HAP-1 (cell line): Measurements from ENCODE around the gene FOXO1.

ENCODE experiments used
- DNase-seq, 2 experiments: peaks; one replicate each; pipeline ENCODE4 v3.0.0-alpha.2; 2016 to 2020; ENCODE audit warnings: low spot score in 2 of 2
- H3K27me3 ChIP-seq: fragments of 250-450 bp; sonication (Bioruptor Pico); 2 replicates; pipeline ENCODE4 v1.5.1; 2020; ENCODE audit warnings: low read depth, mild to moderate bottlenecking, moderate library complexity
- H3K36me3 ChIP-seq: fragments of 250-450 bp; sonication (Bioruptor Pico); replicated peaks from 2 replicates; pipeline ENCODE4 v1.5.1; 2020; ENCODE audit warnings: mild to moderate bottlenecking
- H3K4me1 ChIP-seq: fragments of 250-450 bp; sonication (Bioruptor Pico); 2 replicates; pipeline ENCODE4 v1.5.1; 2020; ENCODE audit warnings: mild to moderate bottlenecking
- H3K4me3 ChIP-seq: fragments of 250-450 bp; sonication (Bioruptor Pico); 2 replicates; pipeline ENCODE4 v1.5.1; 2020; ENCODE audit warnings: mild to moderate bottlenecking, moderate library complexity
- H3K9me3 ChIP-seq: fragments of 250-450 bp; sonication (Bioruptor Pico); 2 replicates; pipeline ENCODE4 v1.5.1; 2020; ENCODE audit warnings: mild to moderate bottlenecking, moderate library complexity
- in situ Hi-C: fragments of 300-500 bp; cut with MboI; formaldehyde crosslinking; loops from 3 replicates; pipeline ENCODE4 v1.14.3; 2020; ENCODE audit warnings: low sequenced_read_pairs, inconsistent platforms, mixed read lengths

The FOXO1 gene

GRCh38 chr13:40640202-40640601 lies 26.2 kb downstream of the FOXO1 start:
- Histone ChIP-seq H3K27me3 (no peaks in the 10 kb centered on the region), H3K4me3 (no peak overlapping the region), H3K4me1 (peaks cover 3% of the 10 kb centered on the region), H3K36me3 (no peaks in the 10 kb centered on the region), H3K9me3 (no peaks in the 10 kb centered on the region)
- in situ Hi-C loops = no loop called here
- no peak for DNase-seq

DNA sequence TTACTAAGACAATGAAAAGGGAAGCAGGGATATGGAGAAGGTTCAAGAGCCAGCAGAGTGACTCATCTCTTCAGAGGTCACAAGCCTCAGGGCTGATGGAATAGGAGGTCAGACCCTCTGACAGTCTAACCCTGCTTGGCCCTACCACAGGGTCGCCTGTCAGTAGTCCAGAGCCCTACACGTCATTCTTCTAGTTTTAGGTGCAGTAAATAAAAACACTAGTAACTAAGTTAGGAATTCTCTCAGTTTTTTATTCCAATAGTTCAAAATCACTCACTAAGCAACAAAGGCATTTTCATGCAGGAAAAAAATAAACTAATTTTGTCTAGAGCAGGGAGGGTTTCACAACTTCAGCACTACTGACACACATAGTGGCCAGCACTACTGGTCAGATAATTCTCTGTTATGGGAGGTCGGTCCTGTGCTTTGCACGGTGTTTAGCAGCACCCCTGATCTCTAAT lies 27.2 kb downstream of the FOXO1 start:
- Histone ChIP-seq H3K36me3 (no peaks in the 10 kb centered on the region), H3K9me3 (no peaks in the 10 kb centered on the region), H3K4me3 (no peak overlapping the region), H3K4me1 (peaks cover 3% of the 10 kb centered on the region), H3K27me3 (no peaks in the 10 kb centered on the region)
- no peak for DNase-seq
- in situ Hi-C loops = no loop called here

- Histone ChIP-seq H3K36me3 (no peaks in the 10 kb centered on the region), H3K9me3 (no peaks in the 10 kb centered on the region), H3K27me3 (no peaks in the 10 kb centered on the region), H3K4me1 (peaks cover 3% of the 10 kb centered on the region), H3K4me3 (no peak overlapping the region)
- in situ Hi-C loops = no loop called here
- DNase-seq = no peak
Measured at GRCh38 chr13:40637643-40638042, 28.8 kb downstream of the FOXO1 start.

DNA sequence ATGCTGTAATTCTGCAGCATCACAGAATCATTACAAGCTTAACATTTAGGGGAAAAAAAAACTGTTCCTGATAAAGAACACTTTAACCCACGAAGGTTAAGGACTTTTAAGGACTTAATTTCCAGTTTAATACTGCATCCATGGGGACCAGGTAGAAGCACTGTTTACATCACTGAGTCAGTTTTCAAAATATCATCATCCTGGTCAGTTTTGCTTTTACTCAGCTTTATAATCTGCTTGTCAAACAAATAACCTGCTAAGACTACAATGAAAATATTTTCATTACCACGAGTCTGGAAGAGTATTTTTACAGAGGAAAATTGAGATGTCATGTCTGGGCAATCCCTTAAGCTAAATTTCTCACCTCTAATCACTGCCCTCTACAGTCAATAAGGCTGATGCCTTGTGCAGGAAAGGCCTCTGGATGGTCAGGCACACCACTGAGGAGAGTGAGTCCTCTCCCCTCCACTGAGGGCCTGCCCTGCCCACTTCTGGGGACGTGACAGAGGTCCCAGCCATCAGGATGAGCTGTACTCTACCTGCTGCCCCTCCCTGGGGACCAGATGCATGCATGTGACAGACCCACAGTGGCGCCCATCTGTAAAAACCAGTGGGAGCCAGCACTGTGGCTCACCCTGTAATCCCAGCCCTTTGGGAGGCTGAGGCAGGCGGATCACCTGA lies 31.0 kb downstream of the FOXO1 start:
- Histone ChIP-seq H3K4me1 (peaks cover 3% of the 10 kb centered on the region), H3K4me3 (no peak overlapping the region), H3K9me3 (no peaks in the 10 kb centered on the region), H3K36me3 (no peaks in the 10 kb centered on the region), H3K27me3 (no peaks in the 10 kb centered on the region)
- in situ Hi-C loops = no loop called here
- DNase-seq = no peak

DNA sequence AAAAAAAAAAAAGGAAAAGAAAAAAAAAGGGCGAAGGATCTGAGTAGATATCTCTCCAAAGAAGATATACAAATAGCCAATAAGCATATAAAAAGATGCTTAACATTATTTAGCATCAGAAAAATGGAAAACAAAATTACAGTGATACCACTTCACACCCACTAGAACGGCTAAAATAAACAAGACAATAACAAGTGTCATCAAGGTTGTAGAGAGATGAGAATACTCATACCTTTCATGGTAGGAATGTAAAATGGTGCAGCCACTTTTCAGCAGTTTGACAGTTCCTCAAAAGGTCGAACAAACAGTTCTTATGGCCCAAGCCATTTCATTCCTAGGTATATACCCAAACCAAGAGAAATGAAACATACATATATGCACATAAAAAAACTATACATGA lies 33.5 kb downstream of the FOXO1 start:
- H3K4me3 ChIP-seq = no peak overlapping the region
- H3K27me3 ChIP-seq = no peaks in the 10 kb centered on the region
- DNase-seq = no peak
- H3K9me3 ChIP-seq = no peaks in the 10 kb centered on the region
- no peaks in the 10 kb centered on the region for H3K4me1 ChIP-seq
- in situ Hi-C loops = no loop called here
- no peaks in the 10 kb centered on the region for H3K36me3 ChIP-seq

DNA sequence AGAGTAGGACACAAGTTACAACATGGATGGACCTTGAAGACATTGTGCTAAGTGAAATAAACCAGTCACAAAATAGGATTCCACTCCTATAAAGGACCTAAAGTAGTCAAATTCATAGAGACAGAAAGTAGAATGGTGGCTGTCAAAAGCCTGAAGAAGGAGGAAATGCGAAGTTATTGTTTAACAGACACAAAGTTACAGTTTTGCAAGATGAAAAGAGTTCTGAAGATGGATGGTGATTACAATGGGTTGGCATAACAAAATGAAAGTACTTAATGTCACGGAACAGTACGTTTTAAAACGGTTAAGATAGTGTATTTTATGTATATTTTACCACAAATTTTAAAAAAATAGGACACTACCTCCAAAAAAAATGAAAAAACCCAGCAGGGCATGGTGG lies 34.8 kb downstream of the FOXO1 start:
- no peak for DNase-seq
- no peaks in the 10 kb centered on the region for H3K9me3 ChIP-seq
- H3K36me3 ChIP-seq = no peaks in the 10 kb centered on the region
- H3K4me1 ChIP-seq = no peaks in the 10 kb centered on the region
- in situ Hi-C loops = no loop called here
- no peaks in the 10 kb centered on the region for H3K27me3 ChIP-seq
- H3K4me3 ChIP-seq = no peak overlapping the region

DNA sequence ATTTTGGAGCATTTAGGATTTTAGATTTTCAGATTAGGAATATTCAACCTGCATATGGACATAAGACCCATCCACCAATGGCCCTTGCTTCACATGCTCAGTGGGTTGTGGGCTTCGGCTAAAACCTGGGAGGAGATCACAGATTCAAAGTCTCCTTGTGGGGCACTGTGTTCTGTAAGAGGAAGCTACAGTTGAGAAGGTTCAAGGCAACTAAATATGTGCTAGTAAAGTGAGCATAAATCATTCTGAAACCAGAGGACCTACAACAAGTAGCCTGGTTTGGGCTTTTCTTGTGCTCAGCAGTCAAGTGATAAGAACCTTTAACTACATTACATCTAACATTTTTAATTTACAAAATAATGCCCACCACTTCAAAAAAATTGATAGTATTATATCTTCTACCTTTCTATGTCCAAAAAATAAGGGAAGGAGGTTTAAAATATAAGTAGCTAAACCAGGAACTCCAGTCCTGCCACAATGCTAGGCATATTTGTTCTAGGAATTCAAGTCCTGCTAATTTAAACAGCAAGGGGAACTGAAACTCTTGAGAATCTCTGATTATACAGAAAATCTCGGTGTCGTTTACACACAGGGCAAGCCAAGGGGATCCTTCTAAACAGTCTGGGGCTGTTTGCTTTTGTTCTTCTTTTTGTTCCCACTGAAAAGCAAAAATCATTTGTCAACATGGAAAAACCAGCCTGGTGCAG lies 36.6 kb downstream of the FOXO1 start:
- Histone ChIP-seq H3K9me3 (no peaks in the 10 kb centered on the region), H3K36me3 (no peaks in the 10 kb centered on the region), H3K27me3 (no peaks in the 10 kb centered on the region), H3K4me3 (no peak overlapping the region), H3K4me1 (peaks cover 2% of the 10 kb centered on the region; the same call in 1 of the 2 replicates)
- in situ Hi-C loops = no loop called here
- DNase-seq = no peak

DNA sequence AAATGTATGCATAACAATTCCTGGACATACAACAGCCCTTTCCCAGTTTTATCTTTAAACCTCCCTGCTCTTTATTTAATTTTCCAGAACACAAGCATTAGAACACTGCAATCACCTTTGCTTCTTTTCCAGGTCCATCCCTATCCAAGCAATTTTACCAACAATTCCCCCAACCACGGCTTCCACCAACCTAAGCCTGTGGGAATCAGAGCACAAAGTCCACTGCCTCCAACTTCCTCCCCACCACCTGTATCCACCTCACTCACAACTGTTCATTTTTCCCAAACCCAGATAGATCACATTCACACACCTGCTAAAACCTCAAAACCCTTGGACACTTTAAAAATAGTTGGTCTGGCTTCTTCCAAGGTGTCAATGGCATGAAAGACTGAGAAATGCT lies 39.5 kb downstream of the FOXO1 start:
- Histone ChIP-seq H3K9me3 (no peaks in the 10 kb centered on the region), H3K4me3 (no peak overlapping the region), H3K36me3 (no peaks in the 10 kb centered on the region), H3K4me1 (peaks cover 24% of the 10 kb centered on the region), H3K27me3 (no peaks in the 10 kb centered on the region)
- no peak for DNase-seq
- in situ Hi-C loops = no loop called here

DNA sequence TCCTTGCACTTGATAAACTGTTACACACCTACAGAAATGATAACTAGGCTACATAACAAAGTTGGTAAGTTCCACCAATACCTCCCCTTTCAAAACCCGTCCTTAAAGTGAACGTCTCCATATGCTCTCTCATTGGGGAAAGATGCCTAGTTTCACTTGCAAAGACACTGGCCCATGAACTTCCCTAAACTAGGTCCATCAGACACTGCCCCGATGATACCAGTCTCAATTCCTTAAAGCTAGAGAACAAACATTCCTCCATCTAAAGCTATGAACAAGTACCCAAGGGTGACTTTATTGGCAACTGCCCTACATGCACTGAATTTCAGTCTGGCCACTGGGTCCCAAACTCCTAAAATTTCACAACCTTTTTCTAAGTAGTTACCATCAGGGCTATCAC lies 39.9 kb downstream of the FOXO1 start:
- no peak overlapping the region for H3K4me3 ChIP-seq
- no peaks in the 10 kb centered on the region for H3K27me3 ChIP-seq
- no peaks in the 10 kb centered on the region for H3K9me3 ChIP-seq
- in situ Hi-C loops = no loop called here
- H3K36me3 ChIP-seq = no peaks in the 10 kb centered on the region
- DNase-seq = no peak
- peaks cover 27% of the 10 kb centered on the region for H3K4me1 ChIP-seq

GRCh38 chr13:40624986-40625385 lies 41.5 kb downstream of the FOXO1 start:
- no peaks in the 10 kb centered on the region for H3K9me3 ChIP-seq
- no peak for DNase-seq
- H3K27me3 ChIP-seq = no peaks in the 10 kb centered on the region
- H3K36me3 ChIP-seq = no peaks in the 10 kb centered on the region
- no peak overlapping the region for H3K4me3 ChIP-seq
- peaks cover 27% of the 10 kb centered on the region for H3K4me1 ChIP-seq
- in situ Hi-C loops = no loop called here

GRCh38 chr13:40624383-40624782 lies 42.1 kb downstream of the FOXO1 start:
- Histone ChIP-seq H3K27me3 (no peaks in the 10 kb centered on the region), H3K36me3 (no peaks in the 10 kb centered on the region), H3K4me3 (no peak overlapping the region), H3K9me3 (no peaks in the 10 kb centered on the region), H3K4me1 (peaks cover 30% of the 10 kb centered on the region)
- no peak for DNase-seq
- in situ Hi-C loops = no loop called here

DNA sequence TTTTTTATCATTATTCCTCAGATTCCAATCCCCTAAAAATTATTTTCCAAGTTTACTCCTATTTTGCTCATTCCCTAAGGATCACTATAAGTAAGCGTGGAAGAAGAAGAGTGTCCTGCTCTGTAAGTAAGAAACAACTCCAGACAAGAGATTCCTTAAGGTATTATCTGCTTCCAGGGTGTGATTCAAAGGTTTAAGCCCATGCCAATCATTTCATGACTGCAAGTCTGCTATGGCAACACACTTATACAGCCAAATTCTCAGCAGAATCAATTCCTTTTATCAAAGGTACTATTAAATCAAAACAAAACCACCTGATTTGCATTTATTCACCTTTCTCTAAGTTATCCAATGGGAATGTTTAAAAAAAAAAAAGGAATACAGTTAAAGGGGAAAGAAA lies 43.7 kb downstream of the FOXO1 start:
- Histone ChIP-seq H3K4me1 (peaks cover 30% of the 10 kb centered on the region), H3K36me3 (no peaks in the 10 kb centered on the region), H3K27me3 (no peaks in the 10 kb centered on the region), H3K4me3 (no peak overlapping the region), H3K9me3 (no peaks in the 10 kb centered on the region)
- peak in 1 of 2 experiments; percentile 85 for DNase-seq
- in situ Hi-C loops = no loop called here

- H3K27me3 ChIP-seq = no peaks in the 10 kb centered on the region
- H3K36me3 ChIP-seq = no peaks in the 10 kb centered on the region
- in situ Hi-C loops = no loop called here
- H3K4me3 ChIP-seq = no peak overlapping the region
- no peaks in the 10 kb centered on the region for H3K9me3 ChIP-seq
- DNase-seq = no peak
- peaks cover 30% of the 10 kb centered on the region for H3K4me1 ChIP-seq
Measured at GRCh38 chr13:40622246-40622645, 44.2 kb downstream of the FOXO1 start.

DNA sequence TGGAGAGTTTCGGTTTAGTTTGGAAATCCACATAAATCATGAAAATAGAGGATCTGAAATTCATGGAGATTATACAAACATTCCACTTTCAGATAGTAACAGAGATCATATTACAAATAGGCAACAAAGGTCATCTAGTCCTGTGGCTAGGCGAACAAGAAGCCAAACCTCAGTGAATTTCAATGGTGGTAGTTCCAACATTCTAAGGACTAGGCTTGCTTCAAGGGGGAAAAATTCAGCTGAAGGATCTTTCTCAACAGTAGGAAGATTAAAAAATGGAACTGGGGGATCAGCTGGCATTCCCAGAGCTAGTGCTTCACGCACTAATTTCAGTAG lies 47.0 kb downstream of the FOXO1 start:
- in situ Hi-C loops = no loop called here
- DNase-seq = no peak
- H3K4me3 ChIP-seq = no peak overlapping the region
- H3K4me1 ChIP-seq = peaks cover 24% of the 10 kb centered on the region
- no peaks in the 10 kb centered on the region for H3K9me3 ChIP-seq
- no peaks in the 10 kb centered on the region for H3K36me3 ChIP-seq
- H3K27me3 ChIP-seq = no peaks in the 10 kb centered on the region
